ENCODE measurements around the gene CAMTA1.
"Not testable (repeated sequence)": the region's sequence is repeated elsewhere in the genome, so short reads cannot be mapped to it uniquely, and the experiment has no call there.

Gene CAMTA1

GRCh38 chr1:7375329-7375728, 590.1 kb downstream of the CAMTA1 start:
- no peak for DNase-seq (ENCODE audit: low spot score)
- H3K27ac ChIP-seq = no peak overlapping the region
- POLR2A ChIA-PET (ENCODE audit: low non-redundant PET) = no interaction called here
- TF ChIP-seq, protein P1, sequence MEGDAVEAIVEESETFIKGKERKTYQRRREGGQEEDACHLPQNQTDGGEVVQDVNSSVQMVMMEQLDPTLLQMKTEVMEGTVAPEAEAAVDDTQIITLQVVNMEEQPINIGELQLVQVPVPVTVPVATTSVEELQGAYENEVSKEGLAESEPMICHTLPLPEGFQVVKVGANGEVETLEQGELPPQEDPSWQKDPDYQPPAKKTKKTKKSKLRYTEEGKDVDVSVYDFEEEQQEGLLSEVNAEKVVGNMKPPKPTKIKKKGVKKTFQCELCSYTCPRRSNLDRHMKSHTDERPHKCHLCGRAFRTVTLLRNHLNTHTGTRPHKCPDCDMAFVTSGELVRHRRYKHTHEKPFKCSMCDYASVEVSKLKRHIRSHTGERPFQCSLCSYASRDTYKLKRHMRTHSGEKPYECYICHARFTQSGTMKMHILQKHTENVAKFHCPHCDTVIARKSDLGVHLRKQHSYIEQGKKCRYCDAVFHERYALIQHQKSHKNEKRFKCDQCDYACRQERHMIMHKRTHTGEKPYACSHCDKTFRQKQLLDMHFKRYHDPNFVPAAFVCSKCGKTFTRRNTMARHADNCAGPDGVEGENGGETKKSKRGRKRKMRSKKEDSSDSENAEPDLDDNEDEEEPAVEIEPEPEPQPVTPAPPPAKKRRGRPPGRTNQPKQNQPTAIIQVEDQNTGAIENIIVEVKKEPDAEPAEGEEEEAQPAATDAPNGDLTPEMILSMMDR (conservative IDR thresholded peaks at IDR 0.05; ENCODE audit: low read depth) = no peak
- CTCF ChIA-PET = no interaction called here

- CTCF ChIA-PET = no interaction called here
- no peak for DNase-seq (ENCODE audit: low spot score)
- H3K27ac ChIP-seq = no peak overlapping the region
- TF ChIP-seq, protein P1 (conservative IDR thresholded peaks at IDR 0.05; ENCODE audit: low read depth) = no peak
- POLR2A ChIA-PET (ENCODE audit: low non-redundant PET) = interaction anchor here (0.5 kb wide), 1 partner anchor 234 kb away, joined by 3 read pairs; no protein-coding TSS in a partner anchor
These were observed 590.8 kb downstream of the CAMTA1 start for GRCh38 chr1:7375781-7376660.

DNA sequence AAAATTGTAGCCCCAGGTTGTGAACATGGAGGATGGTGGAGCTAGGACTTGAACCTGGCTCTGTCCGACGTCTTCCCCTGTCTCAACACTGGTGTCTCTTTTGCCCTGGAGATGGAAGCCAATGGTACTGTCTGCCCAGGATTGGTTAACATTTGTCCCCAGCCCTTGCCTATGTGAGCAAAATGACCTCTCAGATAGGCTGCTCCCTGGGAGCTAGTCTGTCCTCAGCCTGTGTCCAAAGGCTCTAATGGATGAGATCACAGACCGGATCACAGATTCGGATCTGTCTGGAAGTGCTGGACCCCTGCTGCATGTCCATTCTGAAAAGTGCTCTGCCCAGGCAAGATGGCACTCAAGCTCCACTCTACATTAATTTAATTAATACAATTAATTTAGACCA, 591.4 kb downstream of the CAMTA1 start:
- ChIA-PET POLR2A (ENCODE audit: low non-redundant PET) (no interaction called here), CTCF (no interaction called here)
- H3K27ac ChIP-seq = no peak overlapping the region
- TF ChIP-seq, protein P1 (conservative IDR thresholded peaks at IDR 0.05; ENCODE audit: low read depth) = no peak
- no peak for DNase-seq (ENCODE audit: low spot score)

GRCh38 chr1:7378346-7379130, 593.3 kb downstream of the CAMTA1 start:
- CTCF ChIA-PET = no interaction called here
- no peak for DNase-seq (ENCODE audit: low spot score)
- peak overlapping the region; percentile 30; the same call in 1 of the 2 replicates for H3K27ac ChIP-seq
- POLR2A ChIA-PET (ENCODE audit: low non-redundant PET) = no interaction called here
- TF ChIP-seq, protein P1 (conservative IDR thresholded peaks at IDR 0.05; ENCODE audit: low read depth) = no peak

DNA sequence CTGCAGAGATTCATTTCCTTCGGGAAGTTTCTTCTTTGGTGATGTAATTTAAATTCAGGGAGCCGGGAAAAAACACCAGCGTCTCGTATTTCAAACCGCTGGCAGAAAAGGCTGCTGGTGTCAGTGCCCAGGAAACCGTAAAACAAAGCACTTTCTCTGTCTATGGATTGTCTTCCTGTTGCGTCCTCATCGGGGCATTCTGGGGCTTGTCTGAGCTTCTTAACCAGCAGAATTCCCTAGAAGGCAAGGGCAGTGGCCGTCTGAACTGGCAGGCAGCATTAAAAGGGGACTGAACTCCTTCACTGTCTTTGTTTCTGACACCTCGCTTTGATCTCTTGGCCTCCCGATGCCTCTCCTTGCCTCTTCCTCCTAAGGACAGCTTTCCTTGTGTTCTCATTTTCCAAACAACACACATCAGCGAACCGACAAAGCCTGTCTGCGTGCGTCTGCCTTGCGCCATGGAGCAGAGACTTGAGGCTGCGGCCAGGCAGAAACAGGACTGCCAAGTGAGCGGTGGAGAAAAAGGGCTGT, 594.3 kb downstream of the CAMTA1 start:
- peak; percentile 55 for DNase-seq (ENCODE audit: low spot score)
- ChIA-PET POLR2A (ENCODE audit: low non-redundant PET) (no interaction called here), CTCF (no interaction called here)

DNA sequence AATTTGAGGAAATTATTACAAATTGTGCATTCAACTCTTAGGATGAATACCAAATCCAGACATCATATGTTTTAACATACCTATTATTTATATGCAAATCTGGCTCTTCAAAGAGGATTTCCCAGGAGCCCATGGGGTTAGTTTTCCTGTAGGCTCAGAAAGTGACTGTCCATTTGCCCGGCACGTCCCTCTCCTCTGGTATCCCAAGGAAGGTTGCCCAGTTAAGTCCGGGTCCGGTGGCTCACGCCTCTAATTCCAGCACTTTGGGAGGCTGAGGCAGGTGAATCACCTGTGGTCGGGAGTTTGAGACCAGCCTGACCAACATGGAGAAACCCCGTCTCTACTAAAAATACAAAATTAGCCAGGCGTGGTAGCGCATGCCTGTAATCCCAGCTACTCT, 594.8 kb downstream of the CAMTA1 start:
- CTCF ChIA-PET; DNase-seq (ENCODE audit: low spot score); POLR2A ChIA-PET (ENCODE audit: low non-redundant PET): not testable (repeated sequence)
- H3K27ac ChIP-seq = peak overlapping the region; percentile 81

More for the DNA sequence above, 594.3 kb downstream of the CAMTA1 start:
- H3K27ac ChIP-seq = peak overlapping the region; percentile 81
- TF ChIP-seq, protein P1 (conservative IDR thresholded peaks at IDR 0.05; ENCODE audit: low read depth) = no peak
